ENCODE measurements around the gene MICU1.
"Not testable (repeated sequence)": the region's sequence is repeated elsewhere in the genome, so short reads cannot be mapped to it uniquely, and the experiment has no call there.

The MICU1 gene

DNA sequence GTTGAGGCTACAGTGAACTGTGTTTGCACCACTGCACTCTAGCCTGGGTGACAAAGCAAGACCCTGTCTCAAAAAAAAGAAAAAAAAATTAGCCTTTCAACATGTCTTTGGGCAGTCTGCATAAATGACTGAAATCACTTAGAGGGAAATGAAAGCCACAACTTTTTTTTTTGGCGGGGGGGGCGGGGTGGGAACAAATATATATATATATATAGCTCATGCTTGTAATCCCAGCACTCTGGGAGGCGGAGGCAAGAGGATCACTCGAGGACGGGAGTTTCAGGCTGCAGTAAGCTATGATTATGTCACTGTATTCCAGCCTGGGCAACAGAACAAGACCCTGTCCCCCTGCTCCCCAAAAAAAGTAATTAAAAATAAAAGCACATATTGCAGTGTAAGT lies 23.4 kb upstream of the MICU1 start:
- no peaks in the 10 kb centered on the region for H3K27me3 Mint-ChIP-seq (ENCODE audit: low read depth)
- no peak overlapping the region for H3K27ac Mint-ChIP-seq
- H3K36me3 Mint-ChIP-seq (ENCODE audit: low read depth): no peaks in the 10 kb centered on the region
- no peaks in the 10 kb centered on the region for H3K4me1 Mint-ChIP-seq
- no peak overlapping the region for H3K4me3 Mint-ChIP-seq
- TF ChIP-seq, protein P1, sequence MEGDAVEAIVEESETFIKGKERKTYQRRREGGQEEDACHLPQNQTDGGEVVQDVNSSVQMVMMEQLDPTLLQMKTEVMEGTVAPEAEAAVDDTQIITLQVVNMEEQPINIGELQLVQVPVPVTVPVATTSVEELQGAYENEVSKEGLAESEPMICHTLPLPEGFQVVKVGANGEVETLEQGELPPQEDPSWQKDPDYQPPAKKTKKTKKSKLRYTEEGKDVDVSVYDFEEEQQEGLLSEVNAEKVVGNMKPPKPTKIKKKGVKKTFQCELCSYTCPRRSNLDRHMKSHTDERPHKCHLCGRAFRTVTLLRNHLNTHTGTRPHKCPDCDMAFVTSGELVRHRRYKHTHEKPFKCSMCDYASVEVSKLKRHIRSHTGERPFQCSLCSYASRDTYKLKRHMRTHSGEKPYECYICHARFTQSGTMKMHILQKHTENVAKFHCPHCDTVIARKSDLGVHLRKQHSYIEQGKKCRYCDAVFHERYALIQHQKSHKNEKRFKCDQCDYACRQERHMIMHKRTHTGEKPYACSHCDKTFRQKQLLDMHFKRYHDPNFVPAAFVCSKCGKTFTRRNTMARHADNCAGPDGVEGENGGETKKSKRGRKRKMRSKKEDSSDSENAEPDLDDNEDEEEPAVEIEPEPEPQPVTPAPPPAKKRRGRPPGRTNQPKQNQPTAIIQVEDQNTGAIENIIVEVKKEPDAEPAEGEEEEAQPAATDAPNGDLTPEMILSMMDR (IDR thresholded peaks at IDR 0.05; ENCODE audit: unreplicated experiment in 3 of 3): no peak
- H3K9me3 Mint-ChIP-seq: no peaks in the 10 kb centered on the region

DNA sequence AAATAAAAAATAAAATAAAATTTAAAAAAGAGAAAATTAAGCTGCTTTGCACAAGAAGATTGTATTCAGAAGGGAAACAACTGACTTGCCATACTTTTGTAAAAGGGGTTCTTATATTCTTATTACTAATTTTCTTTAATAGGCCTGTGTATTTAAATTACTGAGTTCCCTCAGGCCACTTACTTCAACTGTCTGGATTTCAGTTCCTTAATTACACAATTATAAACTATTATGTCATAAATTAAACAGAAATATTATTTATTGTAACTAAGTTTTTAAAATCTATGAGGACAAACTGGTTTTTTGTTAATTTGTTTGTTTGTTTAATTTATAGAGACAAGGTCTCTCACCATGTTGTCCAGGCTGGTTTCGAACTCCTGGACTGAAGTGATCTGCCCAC lies 22.4 kb upstream of the MICU1 start:
- Mint-ChIP-seq H3K27me3 (ENCODE audit: low read depth) (no peaks in the 10 kb centered on the region), H3K4me3 (no peak overlapping the region), H3K9me3 (no peaks in the 10 kb centered on the region), H3K27ac (no peak overlapping the region), H3K4me1 (no peaks in the 10 kb centered on the region), H3K36me3 (ENCODE audit: low read depth) (no peaks in the 10 kb centered on the region)
- TF ChIP-seq, protein P1 (IDR thresholded peaks at IDR 0.05; ENCODE audit: unreplicated experiment in 3 of 3): no peak

DNA sequence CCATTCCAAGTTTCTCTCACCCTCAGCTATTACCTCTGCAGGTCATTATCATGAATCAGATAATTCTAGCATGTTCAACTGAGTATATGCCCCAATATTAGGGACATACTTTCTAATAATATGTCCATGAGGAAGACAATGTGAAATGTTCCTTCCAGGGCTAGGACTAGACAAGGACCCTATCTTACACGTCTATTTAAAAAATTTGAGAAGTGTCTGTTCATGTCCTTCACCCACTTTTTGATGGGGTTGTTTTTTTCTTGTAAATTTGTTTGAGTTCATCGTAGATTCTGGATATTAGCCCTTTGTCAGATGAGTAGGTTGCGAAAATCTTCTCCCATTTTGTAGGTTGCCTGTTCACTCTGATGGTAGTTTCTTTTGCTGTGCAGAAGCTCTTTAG lies 21.1 kb upstream of the MICU1 start:
- H3K9me3 Mint-ChIP-seq; H3K36me3 Mint-ChIP-seq (ENCODE audit: low read depth); H3K27ac Mint-ChIP-seq; H3K27me3 Mint-ChIP-seq (ENCODE audit: low read depth); H3K4me1 Mint-ChIP-seq; H3K4me3 Mint-ChIP-seq: not testable (repeated sequence)

DNA sequence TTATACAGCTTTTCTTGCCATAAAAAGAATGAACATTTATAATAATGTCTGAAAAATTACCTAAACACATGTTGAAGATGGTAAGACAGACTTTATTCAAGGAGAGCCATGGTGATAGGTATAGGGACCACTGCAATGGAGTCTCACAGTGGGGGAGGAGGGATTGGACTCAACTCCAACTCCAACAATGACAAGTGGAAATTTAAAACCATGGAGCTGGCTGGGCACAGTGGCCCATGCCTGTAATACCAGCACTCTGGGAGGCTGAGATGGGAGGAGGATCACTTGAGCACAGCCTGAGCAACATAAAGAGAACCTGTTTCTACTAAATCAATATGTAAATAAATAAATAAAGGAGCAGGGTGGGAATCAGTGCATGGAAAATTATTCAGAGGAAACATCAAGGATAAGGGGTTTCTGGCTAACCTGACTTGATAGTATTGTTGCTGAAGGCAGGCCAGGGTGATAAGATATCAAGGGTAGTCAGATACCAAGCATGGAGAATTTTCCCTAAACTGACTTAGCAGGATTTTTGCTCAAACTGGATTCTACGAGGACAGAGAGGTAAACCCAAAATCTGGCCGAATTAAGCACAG lies 19.5 kb upstream of the MICU1 start:
- H3K4me1 Mint-ChIP-seq: no peaks in the 10 kb centered on the region
- no peak overlapping the region for H3K27ac Mint-ChIP-seq
- H3K4me3 Mint-ChIP-seq: no peak overlapping the region
- H3K36me3 Mint-ChIP-seq (ENCODE audit: low read depth): no peaks in the 10 kb centered on the region
- H3K9me3 Mint-ChIP-seq: no peaks in the 10 kb centered on the region
- no peaks in the 10 kb centered on the region for H3K27me3 Mint-ChIP-seq (ENCODE audit: low read depth)
- TF ChIP-seq, protein P1 (IDR thresholded peaks at IDR 0.05; ENCODE audit: unreplicated experiment in 3 of 3): no peak

DNA sequence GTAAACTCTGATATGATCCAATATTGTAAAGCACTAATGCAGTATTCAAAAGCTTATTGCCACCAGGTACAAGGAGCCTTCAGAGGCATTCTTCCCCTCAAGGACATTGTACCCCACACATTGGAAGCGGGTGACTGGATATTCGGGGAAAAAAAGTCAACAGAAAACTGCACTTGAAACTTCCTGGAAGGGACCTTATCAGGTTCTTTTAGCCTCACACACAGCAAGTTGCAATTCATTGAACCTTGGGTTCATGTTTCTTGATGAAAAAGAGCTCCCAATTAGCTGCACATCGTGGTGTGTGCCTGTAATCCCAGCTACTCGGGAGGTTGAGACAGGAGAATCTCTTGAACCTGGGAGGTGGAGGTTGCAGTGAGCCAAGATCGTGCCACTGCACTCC lies 16.4 kb upstream of the MICU1 start:
- Mint-ChIP-seq H3K9me3 (no peaks in the 10 kb centered on the region), H3K4me1 (no peaks in the 10 kb centered on the region), H3K27ac (no peak overlapping the region), H3K4me3 (no peak overlapping the region), H3K27me3 (ENCODE audit: low read depth) (no peaks in the 10 kb centered on the region), H3K36me3 (ENCODE audit: low read depth) (no peaks in the 10 kb centered on the region)
- TF ChIP-seq, protein P1 (IDR thresholded peaks at IDR 0.05; ENCODE audit: unreplicated experiment in 3 of 3): no peak

DNA sequence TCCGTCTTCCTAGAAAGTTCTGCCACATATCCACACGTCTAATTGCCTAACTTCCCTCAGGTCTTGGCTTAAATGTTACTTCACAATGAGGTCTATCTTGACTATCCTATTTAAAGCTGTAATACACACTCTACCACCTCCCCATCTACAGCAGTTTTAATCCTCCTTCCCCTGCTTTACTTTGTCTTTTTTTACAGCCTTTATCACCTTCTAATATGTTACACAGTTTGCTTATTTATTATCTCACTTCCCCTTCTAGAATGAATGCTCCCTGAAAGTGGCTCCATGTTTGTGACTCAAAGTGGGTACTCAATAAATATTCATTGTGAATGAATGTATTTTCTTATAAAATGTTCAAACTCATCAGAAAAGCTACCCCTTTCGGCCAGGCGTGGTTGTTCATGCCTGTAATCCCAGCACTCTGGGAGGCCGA lies 13.6 kb upstream of the MICU1 start:
- Mint-ChIP-seq H3K9me3 (no peaks in the 10 kb centered on the region), H3K4me3 (no peak overlapping the region), H3K27me3 (ENCODE audit: low read depth) (no peaks in the 10 kb centered on the region), H3K27ac (no peak overlapping the region), H3K4me1 (no peaks in the 10 kb centered on the region), H3K36me3 (ENCODE audit: low read depth) (no peaks in the 10 kb centered on the region)
- TF ChIP-seq, protein P1 (IDR thresholded peaks at IDR 0.05; ENCODE audit: unreplicated experiment in 3 of 3): no peak

All from nephron (organoid).